Measurements from ENCODE around the gene ASIC2.

GRCh38 chr17:32976605-32977004 lies 316.5 kb downstream of the ASIC2 start:
- no peak for TF ChIP-seq GATA2 (IDR thresholded peaks at IDR 0.05; ENCODE audit: low read depth, low read length)
- TF ChIP-seq GATA3 (IDR thresholded peaks at IDR 0.05; ENCODE audit: low read depth, low read length) = no peak

All from SH-SY5Y (cell line).